WTC11 (cell line): ENCODE data around the gene QSOX2.

Experiments used
- JUN ChIP-seq: sonication (generic); formaldehyde crosslinking; IDR thresholded peaks from 2 replicates; pipeline ENCODE4 v1.8.0; 2023; ENCODE audit warnings: mild to moderate bottlenecking, missing genetic modification reagents
- SP1 ChIP-seq: sonication (generic); formaldehyde crosslinking; conservative IDR thresholded peaks from 2 replicates; pipeline ENCODE4 v1.8.1; 2022; ENCODE audit warnings: missing genetic modification reagents
- ZBTB21 ChIP-seq: sonication (generic); formaldehyde crosslinking; IDR thresholded peaks from 2 replicates; pipeline ENCODE4 v1.8.1; 2023; ENCODE audit warnings: mild to moderate bottlenecking, missing genetic modification reagents, borderline replicate concordance
- TF ChIP-seq, protein P1 (sequence below): sonication (generic); formaldehyde crosslinking; IDR thresholded peaks from 2 replicates; pipeline ENCODE4 v1.8.0; 2022; ENCODE audit warnings: mild to moderate bottlenecking, missing genetic modification reagents
- TF ChIP-seq, protein P2 (sequence below): fragments of 200-600 bp; IDR thresholded peaks from 2 replicates; pipeline ENCODE4 v1.8.0; 2022; ENCODE audit warnings: antibody characterized with exemption
- TF ChIP-seq, protein P3 (sequence below): sonication (generic); formaldehyde crosslinking; IDR thresholded peaks from 2 replicates; pipeline ENCODE4 v1.8.1; 2022; ENCODE audit warnings: low read depth, mild to moderate bottlenecking, moderate library complexity, missing genetic modification reagents, borderline replicate concordance

DNA sequence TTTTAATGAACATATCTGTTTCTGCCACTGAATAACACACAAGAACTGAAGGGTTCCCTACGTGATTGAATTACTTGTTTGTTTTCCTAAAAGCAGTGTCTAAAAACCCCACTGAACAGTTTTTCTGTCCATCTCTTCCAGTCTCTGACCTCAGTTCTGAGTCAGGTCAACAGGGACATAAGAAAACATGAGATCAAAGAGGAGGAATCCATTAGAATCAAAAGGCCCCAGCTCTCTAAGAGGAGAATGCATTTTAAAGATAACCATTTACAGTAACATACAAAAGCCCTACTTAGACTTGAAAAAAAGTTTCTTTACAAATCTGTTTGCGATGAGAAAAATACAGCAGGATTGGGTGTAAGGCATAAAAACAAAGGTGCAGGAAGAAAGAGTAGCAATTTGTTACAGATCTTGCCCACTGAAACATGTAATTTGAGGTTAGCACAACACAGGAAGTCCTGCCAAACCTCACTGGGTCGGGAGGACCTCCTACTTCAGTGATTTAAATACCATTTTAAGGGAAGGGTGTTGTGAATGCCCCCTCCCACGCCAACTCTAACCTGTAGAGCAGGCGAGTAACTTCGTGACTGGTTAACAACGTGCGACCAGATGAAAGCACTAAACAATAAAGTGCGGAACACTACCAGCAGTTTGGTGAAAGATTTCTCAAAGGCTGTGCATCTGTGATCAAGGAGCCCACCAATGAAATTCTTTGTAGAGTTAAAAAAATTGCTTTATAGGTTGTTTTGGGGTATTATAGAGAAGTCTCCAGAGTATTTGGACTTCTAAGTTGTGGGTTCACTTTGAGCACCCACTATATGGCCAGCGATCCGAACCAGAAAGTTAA, 1.3 kb downstream of the QSOX2 start:
- TF ChIP-seq, protein P1, sequence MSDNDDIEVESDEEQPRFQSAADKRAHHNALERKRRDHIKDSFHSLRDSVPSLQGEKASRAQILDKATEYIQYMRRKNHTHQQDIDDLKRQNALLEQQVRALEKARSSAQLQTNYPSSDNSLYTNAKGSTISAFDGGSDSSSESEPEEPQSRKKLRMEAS, result no peak
- TF ChIP-seq ZBTB21 (CRISPR knock-in tag) (no peak), JUN (CRISPR knock-in tag) (no peak), SP1 (CRISPR knock-in tag) (no peak)
- TF ChIP-seq, protein P2, sequence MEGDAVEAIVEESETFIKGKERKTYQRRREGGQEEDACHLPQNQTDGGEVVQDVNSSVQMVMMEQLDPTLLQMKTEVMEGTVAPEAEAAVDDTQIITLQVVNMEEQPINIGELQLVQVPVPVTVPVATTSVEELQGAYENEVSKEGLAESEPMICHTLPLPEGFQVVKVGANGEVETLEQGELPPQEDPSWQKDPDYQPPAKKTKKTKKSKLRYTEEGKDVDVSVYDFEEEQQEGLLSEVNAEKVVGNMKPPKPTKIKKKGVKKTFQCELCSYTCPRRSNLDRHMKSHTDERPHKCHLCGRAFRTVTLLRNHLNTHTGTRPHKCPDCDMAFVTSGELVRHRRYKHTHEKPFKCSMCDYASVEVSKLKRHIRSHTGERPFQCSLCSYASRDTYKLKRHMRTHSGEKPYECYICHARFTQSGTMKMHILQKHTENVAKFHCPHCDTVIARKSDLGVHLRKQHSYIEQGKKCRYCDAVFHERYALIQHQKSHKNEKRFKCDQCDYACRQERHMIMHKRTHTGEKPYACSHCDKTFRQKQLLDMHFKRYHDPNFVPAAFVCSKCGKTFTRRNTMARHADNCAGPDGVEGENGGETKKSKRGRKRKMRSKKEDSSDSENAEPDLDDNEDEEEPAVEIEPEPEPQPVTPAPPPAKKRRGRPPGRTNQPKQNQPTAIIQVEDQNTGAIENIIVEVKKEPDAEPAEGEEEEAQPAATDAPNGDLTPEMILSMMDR, result no peak
- TF ChIP-seq, protein P3, sequence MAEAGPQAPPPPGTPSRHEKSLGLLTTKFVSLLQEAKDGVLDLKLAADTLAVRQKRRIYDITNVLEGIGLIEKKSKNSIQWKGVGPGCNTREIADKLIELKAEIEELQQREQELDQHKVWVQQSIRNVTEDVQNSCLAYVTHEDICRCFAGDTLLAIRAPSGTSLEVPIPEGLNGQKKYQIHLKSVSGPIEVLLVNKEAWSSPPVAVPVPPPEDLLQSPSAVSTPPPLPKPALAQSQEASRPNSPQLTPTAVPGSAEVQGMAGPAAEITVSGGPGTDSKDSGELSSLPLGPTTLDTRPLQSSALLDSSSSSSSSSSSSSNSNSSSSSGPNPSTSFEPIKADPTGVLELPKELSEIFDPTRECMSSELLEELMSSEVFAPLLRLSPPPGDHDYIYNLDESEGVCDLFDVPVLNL (CRISPR knock-in tag), result no peak
